Loucy (cell line): ENCODE data around the gene SYNGAP1.

Experiments used
- H2AFZ ChIP-seq: fragments of 200-600 bp; sonication (generic); 2 replicates; pipeline ENCODE4 v1.6.0; 2016; ENCODE audit warnings: antibody characterized with exemption, mild to moderate bottlenecking, low read length, moderate library complexity
- H3F3A ChIP-seq: fragments of 200-600 bp; 2 replicates; pipeline ENCODE4 v1.6.0; 2016; ENCODE audit warnings: antibody characterized with exemption, low read depth, mild to moderate bottlenecking
- H3K27me3 ChIP-seq: fragments of 200-600 bp; sonication (generic); 2 replicates; pipeline ENCODE4 v1.6.1; 2014; ENCODE audit warnings: low read length, mild to moderate bottlenecking; ENCODE audit not compliant: insufficient read depth, poor library complexity, severe bottlenecking
- H3K36me3 ChIP-seq: fragments of 200-600 bp; sonication (generic); 2 replicates; pipeline ENCODE4 v1.6.1; 2016; ENCODE audit warnings: low read length; ENCODE audit not compliant: insufficient read depth
- H3K4me1 ChIP-seq: fragments of 200-600 bp; sonication (generic); 2 replicates; pipeline ENCODE4 v1.5.1; 2014; ENCODE audit warnings: low read length, mild to moderate bottlenecking; ENCODE audit not compliant: insufficient read depth, poor library complexity, severe bottlenecking
- H3K4me2 ChIP-seq: fragments of 200-600 bp; sonication (generic); 2 replicates; pipeline ENCODE4 v1.6.0; 2014; ENCODE audit warnings: antibody characterized with exemption, low read length, low read depth, mild to moderate bottlenecking; ENCODE audit not compliant: poor library complexity, severe bottlenecking
- H3K4me3 ChIP-seq: fragments of 200-600 bp; sonication (generic); 2 replicates; pipeline ENCODE4 v1.5.1; 2014; ENCODE audit warnings: low read length, mild to moderate bottlenecking, mixed read lengths; ENCODE audit not compliant: poor library complexity, severe bottlenecking
- H3K79me2 ChIP-seq: fragments of 200-600 bp; sonication (generic); 2 replicates; pipeline ENCODE4 v1.6.1; 2014; ENCODE audit warnings: low read length; ENCODE audit not compliant: insufficient read depth
- H3K9ac ChIP-seq: fragments of 200-600 bp; sonication (generic); 2 replicates; pipeline ENCODE4 v1.6.0; 2014; ENCODE audit warnings: mild to moderate bottlenecking, low read depth, low read length, moderate library complexity; ENCODE audit not compliant: poor library complexity, severe bottlenecking
- H3K9me2 ChIP-seq: fragments of 200-600 bp; sonication (generic); replicated peaks from 2 replicates; pipeline ENCODE4 v1.6.1; 2016; ENCODE audit warnings: low read depth, low read length, mixed read lengths
- H3K9me3 ChIP-seq: fragments of 200-600 bp; sonication (generic); 2 replicates; pipeline ENCODE4 v1.6.1; 2014; ENCODE audit warnings: mild to moderate bottlenecking, antibody characterized with exemption, low read length, low read depth; ENCODE audit not compliant: insufficient read depth
- H4K20me1 ChIP-seq: fragments of 200-600 bp; sonication (generic); 2 replicates; pipeline ENCODE4 v1.6.0; 2014; ENCODE audit warnings: antibody characterized with exemption, low read length, mild to moderate bottlenecking; ENCODE audit not compliant: insufficient read depth, poor library complexity, severe bottlenecking
- CTCF ChIP-seq: fragments of 200-600 bp; sonication (generic); conservative IDR thresholded peaks from 2 replicates; pipeline ENCODE4 v1.5.1; 2014; ENCODE audit warnings: mild to moderate bottlenecking, antibody characterized with exemption, low read length
- EZH2phosphoT487 ChIP-seq: fragments of 200-600 bp; IDR thresholded peaks from 2 replicates; pipeline ENCODE4 v1.6.1; 2018; ENCODE audit warnings: antibody characterized with exemption, mild to moderate bottlenecking, moderate library complexity, borderline replicate concordance

SYNGAP1 gene

DNA sequence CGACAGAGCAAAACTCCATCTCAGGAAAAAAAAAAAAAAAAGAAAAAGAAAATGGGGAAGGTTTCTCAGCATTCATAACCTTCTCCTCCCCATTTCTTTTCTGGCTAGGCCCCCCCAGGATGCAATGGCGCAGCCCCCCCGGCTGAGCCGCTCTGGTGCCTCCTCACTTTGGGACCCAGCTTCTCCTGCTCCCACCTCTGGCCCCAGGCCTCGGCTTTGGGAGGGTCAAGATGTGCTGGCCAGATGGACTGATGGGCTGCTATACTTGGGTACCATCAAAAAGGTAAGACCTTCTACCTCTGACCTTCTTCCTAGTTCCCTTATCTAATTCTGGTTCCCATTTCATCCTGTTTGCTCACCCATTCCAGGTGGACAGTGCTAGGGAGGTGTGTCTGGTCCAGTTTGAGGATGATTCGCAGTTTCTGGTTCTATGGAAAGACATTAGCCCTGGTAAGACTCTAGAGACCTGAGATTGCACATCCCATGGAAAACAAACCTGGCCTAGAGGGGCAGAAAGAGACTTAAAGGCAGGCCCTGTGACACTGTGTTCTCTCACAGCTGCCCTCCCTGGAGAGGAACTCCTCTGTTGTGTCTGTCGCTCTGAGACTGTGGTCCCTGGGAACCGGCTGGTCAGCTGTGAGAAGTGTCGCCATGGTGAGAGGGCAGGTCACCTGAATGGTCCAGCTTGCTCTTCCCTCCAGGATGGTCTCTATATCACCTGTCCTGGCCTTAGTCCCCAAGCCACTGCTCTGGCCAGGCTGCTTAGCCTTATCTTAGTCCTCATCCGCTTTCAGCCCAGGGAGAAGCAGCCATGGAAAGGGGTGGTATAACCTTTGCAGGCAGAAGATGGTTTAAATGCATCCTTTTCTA, 7.5 kb upstream of the SYNGAP1 start:
- H3K9me3 ChIP-seq = no peaks in the 10 kb centered on the region
- no peak overlapping the region for H3K4me3 ChIP-seq
- no peaks in the 10 kb centered on the region for H3K9me2 ChIP-seq
- H3K4me2 ChIP-seq = peak overlapping the region; percentile 98
- no peak overlapping the region for H3K9ac ChIP-seq
- peaks cover 42% of the 10 kb centered on the region for H4K20me1 ChIP-seq
- H2AFZ ChIP-seq = no peak overlapping the region
- TF ChIP-seq CTCF (no peak), EZH2phosphoT487 (no peak)
- H3K4me1 ChIP-seq = peaks cover 43% of the 10 kb centered on the region
- H3F3A ChIP-seq = peaks cover 18% of the 10 kb centered on the region
- H3K79me2 ChIP-seq = peaks cover 54% of the 10 kb centered on the region
- H3K36me3 ChIP-seq = peaks cover 13% of the 10 kb centered on the region; the same call in 1 of the 2 replicates
- H3K27me3 ChIP-seq = no peaks in the 10 kb centered on the region

GRCh38 chr6:33413241-33414120, 6.4 kb upstream of the SYNGAP1 start:
- Histone ChIP-seq H3K4me1 (peaks cover 44% of the 10 kb centered on the region), H2AFZ (no peak overlapping the region), H3K36me3 (peaks cover 4% of the 10 kb centered on the region; the same call in 1 of the 2 replicates), H4K20me1 (peaks cover 45% of the 10 kb centered on the region), H3K9me2 (no peaks in the 10 kb centered on the region), H3K4me3 (no peak overlapping the region), H3K27me3 (no peaks in the 10 kb centered on the region), H3K9ac (no peak overlapping the region), H3F3A (peaks cover 9% of the 10 kb centered on the region), H3K79me2 (peaks cover 57% of the 10 kb centered on the region), H3K4me2 (no peak overlapping the region), H3K9me3 (no peaks in the 10 kb centered on the region)
- no peak for TF ChIP-seq CTCF
- no peak for TF ChIP-seq EZH2phosphoT487

DNA sequence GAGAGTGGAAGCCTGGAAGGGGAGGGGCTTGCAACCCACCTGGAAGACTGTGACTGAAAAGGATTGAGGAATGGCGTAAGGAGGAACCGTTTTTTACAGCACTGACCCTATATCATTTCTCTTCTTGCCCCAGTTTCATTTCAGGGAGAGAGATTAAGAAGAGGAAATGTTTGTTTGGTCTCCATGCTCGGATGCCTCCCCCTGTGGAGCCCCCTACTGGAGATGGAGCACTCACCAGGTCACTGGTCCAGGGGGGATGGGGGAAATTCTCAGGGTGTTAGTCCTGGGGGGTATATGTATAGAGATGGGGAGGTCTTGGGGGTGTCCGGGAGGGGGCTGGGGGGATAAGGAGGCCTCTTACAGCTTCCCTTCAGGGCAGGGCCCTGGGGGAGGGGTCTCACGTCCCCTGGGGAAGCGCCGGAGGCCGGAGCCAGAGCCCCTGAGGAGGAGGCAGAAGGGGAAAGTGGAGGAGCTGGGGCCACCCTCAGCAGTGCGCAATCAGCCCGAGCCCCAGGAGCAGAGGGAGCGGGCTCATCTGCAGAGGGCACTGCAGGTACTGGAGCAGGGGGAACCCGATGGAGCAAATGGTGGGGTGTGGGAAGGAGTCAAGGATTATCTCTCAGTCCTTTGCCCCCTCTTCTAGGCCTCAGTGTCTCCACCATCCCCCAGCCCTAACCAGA, 5.1 kb upstream of the SYNGAP1 start:
- H3K4me3 ChIP-seq = no peak overlapping the region
- H3K9ac ChIP-seq = no peak overlapping the region
- H3K4me1 ChIP-seq = peaks cover 52% of the 10 kb centered on the region
- H3F3A ChIP-seq = peaks cover 1% of the 10 kb centered on the region; the same call in 1 of the 2 replicates
- H3K27me3 ChIP-seq = no peaks in the 10 kb centered on the region
- peak overlapping the region; percentile 87 for H3K4me2 ChIP-seq
- TF ChIP-seq EZH2phosphoT487 = no peak
- peak; percentile 66 for TF ChIP-seq CTCF
- no peak overlapping the region for H2AFZ ChIP-seq
- H3K9me3 ChIP-seq = no peaks in the 10 kb centered on the region
- H4K20me1 ChIP-seq = peaks cover 45% of the 10 kb centered on the region
- no peaks in the 10 kb centered on the region; the same call in 1 of the 2 replicates for H3K36me3 ChIP-seq
- no peaks in the 10 kb centered on the region for H3K9me2 ChIP-seq
- H3K79me2 ChIP-seq = peaks cover 66% of the 10 kb centered on the region
